Heart left ventricle (tissue), 16 donors: ENCODE data around the gene JKAMP. TPM values are rescaled to one million over a fixed set of nuclear protein-coding genes. Genes with fewer than 3 reads are reported as not detected.

ENCODE experiments used
- ATAC-seq, 4 donors: fragments of 200-7000 bp; cut with Tn5 transposase; one replicate each; pipeline ENCODE4 v1.9.1; 2020 to 2022; ENCODE audit warnings: moderate library complexity in 4 of 4, mild to moderate bottlenecking in 3 of 4, moderate number of reproducible peaks in 1 of 4
- DNase-seq, 5 donors: peaks; one replicate each; pipeline ENCODE4 v3.0.0-alpha.2; 2020
- H3K27ac ChIP-seq, 12 donors: fragments of 200-600 bp; sonication (generic) in 4 of 12; one replicate each; pipeline versions ENCODE4 v1.5.0 to v1.8.0; 2016 to 2022; ENCODE audit warnings: mild to moderate bottlenecking in 2 of 12
- H3K27me3 ChIP-seq, 9 donors: fragments of 200-600 bp; sonication (generic) in 2 of 9; one replicate each; pipeline versions ENCODE4 v1.5.1 to v1.8.0; 2016 to 2022; ENCODE audit warnings: mild to moderate bottlenecking in 3 of 9
- H3K36me3 ChIP-seq, 9 donors: fragments of 200-600 bp; sonication (generic) in 2 of 9; one replicate each; pipeline versions ENCODE4 v1.5.0 to v1.8.0; 2018 to 2022; ENCODE audit warnings: mild to moderate bottlenecking in 2 of 9
- H3K4me1 ChIP-seq, 12 donors: fragments of 200-600 bp; sonication (generic) in 4 of 12; one replicate each; pipeline versions ENCODE4 v1.5.0 to v1.8.0; 2016 to 2022; ENCODE audit warnings: mild to moderate bottlenecking in 3 of 12
- H3K4me3 ChIP-seq, 12 donors: fragments of 200-600 bp; sonication (generic) in 4 of 12; one replicate each; pipeline versions ENCODE4 v1.5.0 to v1.8.0; 2017 to 2022; ENCODE audit warnings: mild to moderate bottlenecking in 9 of 12, moderate library complexity in 4 of 12
- H3K9me3 ChIP-seq, 12 donors: fragments of 200-600 bp; sonication (generic) in 4 of 12; one replicate each; pipeline versions ENCODE4 v1.5.0 to v1.8.0; 2016 to 2022; ENCODE audit warnings: mild to moderate bottlenecking in 1 of 12
- POLR2A ChIP-seq, 2 donors: fragments of 450-650 bp; IDR thresholded peaks; one replicate each; pipeline ENCODE4 v1.6.1; 2017; ENCODE audit warnings: antibody characterized with exemption in 2 of 2, mild to moderate bottlenecking in 2 of 2, moderate library complexity in 2 of 2
- WGBS, 4 donors: extraction: QIAGEN DNeasy Blood & Tissue Kit in 2 of 4; methylation state at CpG; one replicate each; pipeline versions ENCODE4 v1.1.5 to v1.1.7; 2013 to 2018; 5-methylcytosine and 5-hydroxymethylcytosine counted together
- intact Hi-C, 10 donors: fragments of 100-400 bp; cut with DNase I; formaldehyde crosslinking; loops; one replicate each; pipeline versions ENCODE4 v1.11.1 to v1.14.2; 2022
- polyA plus RNA-seq, 2 donors: library from polyadenylated mRNA; stranded (reverse); fragments of 200-250 nt; gene quantifications; one replicate each; pipeline ENCODE4 v1.2.3, GENCODE V29; 2013
- total RNA-seq, 9 donors: library from RNA; depleted of rRNA in 2 of 9; stranded (reverse); fragments of >200 nt in 2 of 9; fragmentation: NEBNext Ultra II Directional in 3 of 9; extraction: Animal tissue kit (Norgen Biotek cat#: 25700) in 3 of 9; gene quantifications; one replicate each; pipeline versions ENCODE4 v1.1.0 to v1.2.4, GENCODE V29; 2016 to 2023
- TF ChIP-seq, protein P1 (sequence below), 12 donors: fragments of 200-600 bp; sonication (generic) in 4 of 12; IDR thresholded peaks; one replicate each; pipeline versions ENCODE4 v1.5.0 to v1.8.0; 2018 to 2022; ENCODE audit warnings: antibody characterized with exemption in 12 of 12, mild to moderate bottlenecking in 5 of 12
- donor health status: ischemic (EF 13 %, LVEDD 7.1; RV severe dilation, severe dysfunction).
- donor health status: healthy with polysubstance abuse.
- donor health status: DM: no; HTN: yes; CAD: no.
- donor health status: DM: no; HTN: no; CAD: no.
- donor health status: ischemic (EF 25% LVEDD 6.9; RV normal size, moderate dysfunction).
- donor health status: ischemic (EF 25% LVEDD 5.7; RV mildly dilated, moderate dysfunction).
- donor health status: healthy.
- donor health status: DM: yes; HTN: yes; CAD: no.
- donor health status: ischemic (EF 35%, LVEDD 5.7; RV mildly dilated, moderate dysfunction).
- donor health status: nonischemic (EF 11% LVEDD 7.7; RV severe dilation, severe dysfunction).
- donor health status: DM: yes; HTN: yes; CAD: no.
- donor health status: PGD.
- donor health status: ischemic (EF 29% LVEDD 5.4; RV normal size, mild dysfunction).
- donor health status: nonischemic (EF 23%, LVEDD 6.1; RV moderate dilation, normal function).

Gene JKAMP
- total and polyA plus RNA-seq, 11 donors: 11.4 to 52.9 (median 31.2) TPM

GRCh38 chr14:59460378-59460777, 23.9 kb upstream of the JKAMP start:
- H3K4me1 ChIP-seq: peaks cover 4 to 15% (median 7%) of the 10 kb centered on the region in 12 donors
- 94 to 100% (median 97%) methylated on average over 1 of the region's 1 CpG for WGBS, 4 donors
- ATAC-seq (no peak), DNase-seq (no peak)
- H3K4me3 ChIP-seq: no peak overlapping the region
- peaks cover 0 to 15% (median 0%) of the 10 kb centered on the region in 9 donors for H3K27me3 ChIP-seq
- no peaks in the 10 kb centered on the region for H3K9me3 ChIP-seq
- intact Hi-C loops: no loop called here
- TF ChIP-seq, protein P1, sequence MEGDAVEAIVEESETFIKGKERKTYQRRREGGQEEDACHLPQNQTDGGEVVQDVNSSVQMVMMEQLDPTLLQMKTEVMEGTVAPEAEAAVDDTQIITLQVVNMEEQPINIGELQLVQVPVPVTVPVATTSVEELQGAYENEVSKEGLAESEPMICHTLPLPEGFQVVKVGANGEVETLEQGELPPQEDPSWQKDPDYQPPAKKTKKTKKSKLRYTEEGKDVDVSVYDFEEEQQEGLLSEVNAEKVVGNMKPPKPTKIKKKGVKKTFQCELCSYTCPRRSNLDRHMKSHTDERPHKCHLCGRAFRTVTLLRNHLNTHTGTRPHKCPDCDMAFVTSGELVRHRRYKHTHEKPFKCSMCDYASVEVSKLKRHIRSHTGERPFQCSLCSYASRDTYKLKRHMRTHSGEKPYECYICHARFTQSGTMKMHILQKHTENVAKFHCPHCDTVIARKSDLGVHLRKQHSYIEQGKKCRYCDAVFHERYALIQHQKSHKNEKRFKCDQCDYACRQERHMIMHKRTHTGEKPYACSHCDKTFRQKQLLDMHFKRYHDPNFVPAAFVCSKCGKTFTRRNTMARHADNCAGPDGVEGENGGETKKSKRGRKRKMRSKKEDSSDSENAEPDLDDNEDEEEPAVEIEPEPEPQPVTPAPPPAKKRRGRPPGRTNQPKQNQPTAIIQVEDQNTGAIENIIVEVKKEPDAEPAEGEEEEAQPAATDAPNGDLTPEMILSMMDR (IDR thresholded peaks at IDR 0.05): no peak
- no peak for TF ChIP-seq POLR2A (IDR thresholded peaks at IDR 0.05)
- no peak overlapping the region for H3K27ac ChIP-seq
- H3K36me3 ChIP-seq: peaks cover 0 to 41% (median 15%) of the 10 kb centered on the region in 9 donors

GRCh38 chr14:59461891-59462290, 22.4 kb upstream of the JKAMP start:
- peaks cover 0 to 16% (median 0%) of the 10 kb centered on the region in 9 donors for H3K27me3 ChIP-seq
- DNase-seq (no peak), ATAC-seq (no peak)
- WGBS, 4 donors: 95 to 100% (median 97%) methylated on average over 1 of the region's 1 CpG
- TF ChIP-seq, protein P1 (IDR thresholded peaks at IDR 0.05): no peak
- TF ChIP-seq POLR2A (IDR thresholded peaks at IDR 0.05): no peak
- H3K4me1 ChIP-seq: peaks cover 4 to 17% (median 7%) of the 10 kb centered on the region in 12 donors
- intact Hi-C loops: no loop called here
- no peak overlapping the region for H3K4me3 ChIP-seq
- no peaks in the 10 kb centered on the region for H3K9me3 ChIP-seq
- peaks cover 0 to 26% (median 10%) of the 10 kb centered on the region in 9 donors for H3K36me3 ChIP-seq
- H3K27ac ChIP-seq: no peak overlapping the region

DNA sequence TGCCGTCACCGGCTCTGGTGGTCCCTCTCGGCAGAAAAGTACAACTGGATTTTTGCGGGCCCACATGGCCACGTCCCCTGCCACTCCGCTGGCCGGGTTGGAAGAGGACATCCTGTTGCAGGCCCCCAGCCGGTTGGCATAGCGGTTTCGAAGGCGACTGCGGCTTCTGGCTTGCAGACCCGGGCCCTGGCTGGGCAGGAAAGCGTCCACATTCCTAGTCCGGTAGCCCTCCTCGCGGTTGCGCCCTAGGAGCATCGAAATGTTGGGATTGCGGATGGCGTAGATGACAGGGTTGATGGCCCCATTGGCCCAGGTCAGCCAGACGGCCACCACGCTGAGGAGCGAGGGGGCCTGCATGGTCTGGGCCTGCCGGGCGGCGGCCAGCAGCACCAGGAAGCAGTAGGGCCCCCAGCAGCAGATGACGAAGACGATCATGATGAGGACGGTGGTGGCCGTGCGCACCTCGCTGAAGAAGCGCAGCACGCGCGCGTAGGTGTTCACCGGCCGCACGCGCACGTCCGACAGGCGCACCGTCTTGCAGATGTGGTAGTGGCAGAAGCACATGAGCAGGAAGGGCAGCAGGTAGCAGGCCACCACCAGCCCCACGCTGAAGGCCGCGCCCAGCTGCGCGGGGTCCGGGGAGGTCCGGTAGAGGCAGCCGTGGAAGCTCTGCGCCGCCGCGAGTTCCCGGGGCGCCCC, 20.4 kb upstream of the JKAMP start:
- Histone ChIP-seq H3K4me1 (peaks cover 4 to 17% (median 7%) of the 10 kb centered on the region in 12 donors), H3K27me3 (peaks cover 0 to 16% (median 0%) of the 10 kb centered on the region in 9 donors), H3K36me3 (peaks cover 0 to 21% (median 8%) of the 10 kb centered on the region in 9 donors), H3K4me3 (peak overlapping the region; percentile 46 to 75 (median 64)), H3K27ac (peak overlapping the region in 8 of 12 donors; percentile 31 to 82 (median 60)), H3K9me3 (no peaks in the 10 kb centered on the region)
- intact Hi-C loops: no loop called here
- TF ChIP-seq POLR2A (IDR thresholded peaks at IDR 0.05): no peak
- TF ChIP-seq, protein P1 (IDR thresholded peaks at IDR 0.05): no peak
- DNase-seq (peak in 1 of 5 donors; percentile 63), ATAC-seq (peak in 2 of 4 donors; percentile 9 to 11)
- 36 to 55% (median 37%) methylated on average over 31 to 60 of the region's 60 CpGs for WGBS, 4 donors

DNA sequence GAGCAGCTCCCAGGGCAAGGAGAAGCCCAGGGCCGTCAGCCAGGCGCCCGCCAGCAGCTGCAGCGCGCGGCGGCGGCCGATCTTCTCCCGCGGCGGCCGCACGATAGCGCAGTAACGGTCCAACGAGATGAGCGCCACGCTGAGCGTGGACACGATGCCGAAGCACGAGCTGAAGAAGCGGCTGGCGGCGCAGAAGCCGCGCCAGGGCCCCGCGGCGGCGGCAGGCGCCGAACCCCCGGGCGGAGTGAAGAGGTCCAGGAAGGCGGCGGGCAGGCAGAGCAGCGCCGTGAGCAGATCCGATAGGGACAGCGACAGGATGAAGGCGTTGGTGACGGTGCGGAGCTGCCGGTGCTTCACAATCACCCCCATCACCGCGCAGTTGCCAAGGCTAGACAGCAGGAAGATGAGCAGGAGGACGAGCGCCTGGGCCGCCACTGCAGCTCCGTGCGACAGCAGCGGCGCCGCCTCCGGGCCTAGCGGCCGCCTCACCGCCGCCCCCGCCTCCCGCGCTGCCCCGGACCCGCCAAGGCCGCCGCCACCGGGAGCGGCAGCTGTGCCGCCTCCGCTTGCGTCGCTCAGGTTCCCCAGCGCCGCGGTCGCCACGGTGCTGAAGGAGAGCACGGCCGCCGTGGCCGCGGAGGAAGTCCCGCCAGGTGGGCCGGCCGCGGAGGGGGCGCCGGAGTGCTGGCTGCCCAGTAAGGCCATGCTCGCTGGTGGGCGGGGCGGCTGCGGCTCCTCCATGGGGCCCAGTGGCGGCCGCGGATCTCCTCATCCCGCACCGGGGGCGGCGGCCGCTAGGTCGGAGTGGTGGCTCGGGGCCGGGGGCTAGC, 19.6 kb upstream of the JKAMP start:
- TF ChIP-seq, protein P1 (IDR thresholded peaks at IDR 0.05): no peak
- no peak for TF ChIP-seq POLR2A (IDR thresholded peaks at IDR 0.05)
- peaks cover 4 to 17% (median 7%) of the 10 kb centered on the region in 12 donors for H3K4me1 ChIP-seq
- intact Hi-C loops: no loop called here
- 0 to 1% (median 1%) methylated on average over 40 to 105 of the region's 105 CpGs for WGBS, 4 donors
- DNase-seq: peak; percentile 67 to 75 (median 73)
- H3K4me3 ChIP-seq: peak overlapping the region; percentile 46 to 75 (median 64)
- H3K9me3 ChIP-seq: no peaks in the 10 kb centered on the region
- H3K36me3 ChIP-seq: peaks cover 0 to 25% (median 8%) of the 10 kb centered on the region in 9 donors
- ATAC-seq: peak; percentile 38 to 94 (median 88)
- H3K27me3 ChIP-seq: peaks cover 0 to 16% (median 0%) of the 10 kb centered on the region in 9 donors
- peak overlapping the region in 9 of 12 donors; percentile 31 to 82 (median 58) for H3K27ac ChIP-seq
